ENCODE data around the gene CDC25B.

The CDC25B gene

GRCh38 chr20:3755814-3756480 lies 40.2 kb upstream of the CDC25B start:
- TF ChIP-seq, protein P1, sequence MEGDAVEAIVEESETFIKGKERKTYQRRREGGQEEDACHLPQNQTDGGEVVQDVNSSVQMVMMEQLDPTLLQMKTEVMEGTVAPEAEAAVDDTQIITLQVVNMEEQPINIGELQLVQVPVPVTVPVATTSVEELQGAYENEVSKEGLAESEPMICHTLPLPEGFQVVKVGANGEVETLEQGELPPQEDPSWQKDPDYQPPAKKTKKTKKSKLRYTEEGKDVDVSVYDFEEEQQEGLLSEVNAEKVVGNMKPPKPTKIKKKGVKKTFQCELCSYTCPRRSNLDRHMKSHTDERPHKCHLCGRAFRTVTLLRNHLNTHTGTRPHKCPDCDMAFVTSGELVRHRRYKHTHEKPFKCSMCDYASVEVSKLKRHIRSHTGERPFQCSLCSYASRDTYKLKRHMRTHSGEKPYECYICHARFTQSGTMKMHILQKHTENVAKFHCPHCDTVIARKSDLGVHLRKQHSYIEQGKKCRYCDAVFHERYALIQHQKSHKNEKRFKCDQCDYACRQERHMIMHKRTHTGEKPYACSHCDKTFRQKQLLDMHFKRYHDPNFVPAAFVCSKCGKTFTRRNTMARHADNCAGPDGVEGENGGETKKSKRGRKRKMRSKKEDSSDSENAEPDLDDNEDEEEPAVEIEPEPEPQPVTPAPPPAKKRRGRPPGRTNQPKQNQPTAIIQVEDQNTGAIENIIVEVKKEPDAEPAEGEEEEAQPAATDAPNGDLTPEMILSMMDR (IDR thresholded peaks at IDR 0.05; ENCODE audit: low read depth, low read length): no peak
- no peak for DNase-seq (ENCODE audit: low read depth in 2 of 2)
- no peak overlapping the region for H3K4me3 ChIP-seq (replicated peaks in 1 of 2; ENCODE audit: low read depth in 2 of 2, low read length in 2 of 2)

DNA sequence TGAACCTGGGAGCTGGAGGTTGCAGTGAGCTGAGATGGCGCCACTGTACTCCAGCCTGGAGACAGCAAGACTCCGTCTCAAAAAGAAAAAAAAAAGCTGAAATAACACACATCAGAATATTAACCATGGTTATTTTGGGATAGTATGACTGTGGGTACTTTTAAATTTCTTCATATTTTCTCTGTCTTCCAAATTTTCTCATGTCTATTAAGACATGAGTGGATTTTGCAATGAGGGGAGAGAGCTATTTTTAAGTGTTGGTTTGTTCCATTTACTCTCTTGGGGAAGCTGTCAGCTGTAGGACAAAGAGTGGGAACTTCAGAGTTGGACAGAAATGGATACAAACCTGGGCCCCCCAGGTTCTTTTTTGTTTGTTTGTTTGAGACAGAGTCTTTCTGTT lies 38.8 kb upstream of the CDC25B start:
- H3K4me3 ChIP-seq (replicated peaks in 1 of 2; ENCODE audit: low read depth in 2 of 2, low read length in 2 of 2): no peak overlapping the region
- DNase-seq (ENCODE audit: low read depth in 2 of 2): no peak
- TF ChIP-seq, protein P1 (IDR thresholded peaks at IDR 0.05; ENCODE audit: low read depth, low read length): no peak

DNA sequence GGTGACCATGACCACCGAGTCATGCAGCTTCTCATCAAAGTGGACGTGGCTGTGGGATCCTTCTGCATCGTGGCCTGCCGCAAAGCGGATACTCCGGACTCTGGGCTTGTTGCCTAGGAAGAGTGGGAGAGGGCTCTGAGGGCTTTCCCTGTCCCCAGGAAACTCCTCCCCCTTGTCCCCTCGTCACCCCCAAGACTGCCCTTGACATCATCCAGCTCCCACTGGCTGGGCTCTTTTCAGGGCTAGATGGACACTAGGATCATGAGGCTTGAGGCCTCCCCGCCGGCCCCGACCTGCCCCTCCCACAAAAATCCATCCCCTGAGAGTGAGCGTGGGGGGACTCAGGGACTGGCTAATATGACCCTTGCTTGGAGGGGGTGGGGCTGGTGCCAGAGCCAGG lies 37.5 kb upstream of the CDC25B start:
- no peak overlapping the region for H3K4me3 ChIP-seq (replicated peaks in 1 of 2; ENCODE audit: low read depth in 2 of 2, low read length in 2 of 2)
- no peak for DNase-seq (ENCODE audit: low read depth in 2 of 2)
- TF ChIP-seq, protein P1 (IDR thresholded peaks at IDR 0.05; ENCODE audit: low read depth, low read length): no peak

DNA sequence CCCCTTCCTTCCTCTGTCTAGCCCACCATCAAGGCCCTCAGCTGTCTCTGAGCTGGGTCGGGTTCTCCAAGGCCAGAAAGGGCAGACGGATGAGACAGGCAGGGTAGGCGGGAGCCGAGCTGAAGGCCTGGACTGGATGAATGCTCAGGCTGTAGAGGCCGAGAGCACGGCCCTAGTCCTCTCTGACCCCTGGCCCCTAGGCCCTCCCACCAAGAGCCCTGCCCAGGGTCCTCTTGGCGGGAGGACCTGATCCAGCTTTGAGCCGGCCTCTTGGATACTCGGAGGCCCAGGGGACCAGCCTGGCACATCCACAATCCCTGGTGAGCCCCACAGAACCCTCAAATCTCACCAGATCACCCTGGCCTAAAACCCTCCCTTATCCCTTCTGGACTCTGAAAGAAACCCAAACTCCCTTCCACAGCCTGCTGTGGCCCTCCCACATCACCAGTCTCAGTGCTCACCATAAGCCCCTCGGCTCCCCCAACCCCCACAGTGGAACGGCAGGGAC lies 36.7 kb upstream of the CDC25B start:
- TF ChIP-seq, protein P1 (IDR thresholded peaks at IDR 0.05; ENCODE audit: low read depth, low read length): no peak
- DNase-seq (ENCODE audit: low read depth in 2 of 2): no peak
- H3K4me3 ChIP-seq (replicated peaks in 1 of 2; ENCODE audit: low read depth in 2 of 2, low read length in 2 of 2): no peak overlapping the region

GRCh38 chr20:3759884-3760283 lies 36.2 kb upstream of the CDC25B start:
- no peak overlapping the region for H3K4me3 ChIP-seq (replicated peaks in 1 of 2; ENCODE audit: low read depth in 2 of 2, low read length in 2 of 2)
- TF ChIP-seq, protein P1 (IDR thresholded peaks at IDR 0.05; ENCODE audit: low read depth, low read length): no peak
- DNase-seq (ENCODE audit: low read depth in 2 of 2): no peak

DNA sequence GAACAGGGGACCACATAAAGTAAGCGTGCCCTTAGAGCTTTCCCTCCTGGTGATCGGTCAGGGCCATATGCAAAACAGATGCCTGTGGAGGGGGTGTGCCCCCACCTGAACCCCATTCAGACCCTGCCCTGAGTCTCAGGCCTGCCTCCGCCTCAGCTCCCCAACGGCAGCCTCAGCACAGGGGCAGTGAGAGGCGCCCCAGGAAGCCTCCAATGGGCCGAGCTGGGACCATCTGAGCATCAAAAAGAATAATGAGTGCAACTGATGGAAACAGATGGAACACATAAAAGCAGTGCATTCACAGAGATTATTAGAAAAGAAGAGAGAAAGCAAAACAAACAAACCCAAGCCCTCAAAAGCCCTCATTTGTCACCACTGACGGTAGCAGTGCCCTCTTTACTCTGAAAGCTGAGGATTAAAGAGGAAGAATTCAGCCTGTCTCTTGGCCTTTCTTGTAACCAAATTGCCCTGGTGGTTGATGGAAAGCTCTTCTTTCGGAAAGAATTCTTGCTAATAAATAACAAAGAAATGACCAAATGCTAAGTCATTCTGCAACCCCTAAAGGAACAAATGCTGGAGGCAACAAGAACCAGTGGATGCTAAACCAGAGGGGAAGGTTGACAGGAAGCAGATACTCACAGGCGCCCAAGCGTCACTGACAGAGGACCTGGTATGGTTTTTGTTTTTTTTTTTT lies 35.3 kb upstream of the CDC25B start:
- H3K4me3 ChIP-seq (replicated peaks in 1 of 2; ENCODE audit: low read depth in 2 of 2, low read length in 2 of 2): no peak overlapping the region
- no peak for DNase-seq (ENCODE audit: low read depth in 2 of 2)
- TF ChIP-seq, protein P1 (IDR thresholded peaks at IDR 0.05; ENCODE audit: low read depth, low read length): no peak

Data from cardiac fibroblast (primary cell).